Measurements from ENCODE around the gene PLD5.
A peak's percentile ranks its signal among the peaks of the same experiment; 100 is the strongest.

PLD5 gene

GRCh38 chr1:242524571-242525359, at the start of gene PLD5:
Gene PLD5, minus strand, starts transcription at chr1:242524697.
- DNase-seq, result no peak

- no peak for DNase-seq
Observed at GRCh38 chr1:242569867-242570266, 45.4 kb upstream of the PLD5 start.

GRCh38 chr1:242568666-242569065, 44.2 kb upstream of the PLD5 start:
- DNase-seq, result no peak

GRCh38 chr1:242567596-242567995, 43.1 kb upstream of the PLD5 start:
- no peak for DNase-seq

GRCh38 chr1:242556759-242557158, 32.3 kb upstream of the PLD5 start:
- no peak for DNase-seq

- DNase-seq, result no peak
Observed at GRCh38 chr1:242556276-242556675, 31.8 kb upstream of the PLD5 start.

- DNase-seq, result no peak
Observed at GRCh38 chr1:242554577-242554976, 30.1 kb upstream of the PLD5 start.

GRCh38 chr1:242546849-242547729, 22.6 kb upstream of the PLD5 start:
- no peak for DNase-seq

GRCh38 chr1:242546441-242546840, 21.9 kb upstream of the PLD5 start:
- DNase-seq, result no peak

- no peak for DNase-seq
Observed at GRCh38 chr1:242544071-242544470, 19.6 kb upstream of the PLD5 start.

- no peak for DNase-seq
Observed at GRCh38 chr1:242542271-242542670, 17.8 kb upstream of the PLD5 start.

GRCh38 chr1:242535986-242536385, 11.5 kb upstream of the PLD5 start:
- DNase-seq, result no peak

GRCh38 chr1:242534753-242535152, 10.3 kb upstream of the PLD5 start:
- no peak for DNase-seq

GRCh38 chr1:242530761-242531160, 6.3 kb upstream of the PLD5 start:
- no peak for DNase-seq

- DNase-seq, result no peak
Observed at GRCh38 chr1:242525769-242526168, 1.3 kb upstream of the PLD5 start.

GRCh38 chr1:242525360-242525722, 844 bp upstream of the PLD5 start:
- DNase-seq, result no peak

- DNase-seq, result peak; percentile 69
Observed at GRCh38 chr1:242523719-242524570, 552 bp downstream of the PLD5 start.

- DNase-seq, result peak; percentile 25
Observed at GRCh38 chr1:242522996-242523718, 1.3 kb downstream of the PLD5 start.

GRCh38 chr1:242522304-242522945, 2.1 kb downstream of the PLD5 start:
- peak; percentile 9 for DNase-seq

- no peak for DNase-seq
Observed at GRCh38 chr1:242515555-242515954, 8.9 kb downstream of the PLD5 start.

GRCh38 chr1:242506724-242507123, 17.8 kb downstream of the PLD5 start:
- DNase-seq, result no peak

- no peak for DNase-seq
Observed at GRCh38 chr1:242489545-242489944, 35.0 kb downstream of the PLD5 start.
